ENCODE data around the gene CRYAB.

DNA sequence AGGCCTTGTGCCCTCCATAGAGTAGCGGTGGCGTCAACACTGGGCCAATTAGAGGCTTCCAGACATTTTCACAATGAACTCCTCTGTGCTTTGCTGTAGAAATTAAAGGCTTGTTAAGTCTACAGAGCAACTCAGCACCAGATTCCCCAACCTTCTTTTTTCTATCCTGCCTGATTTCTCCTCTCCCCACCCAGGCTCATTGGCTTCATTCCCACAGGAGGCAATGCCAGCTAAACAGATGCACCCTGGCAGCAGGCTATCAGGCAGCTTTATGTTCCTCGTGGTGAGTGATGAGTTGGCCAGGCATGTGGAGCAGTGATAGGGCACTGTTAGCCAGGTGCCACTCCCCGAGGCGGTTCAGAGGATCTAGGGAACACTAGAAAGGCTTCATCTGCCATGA, 30.4 kb upstream of the CRYAB start:
- no peak for TF ChIP-seq CTCF (IDR thresholded peaks at IDR 0.05)
- TF ChIP-seq EZH2phosphoT487 (IDR thresholded peaks at IDR 0.05) = no peak
- no peak for TF ChIP-seq EZH2 (IDR thresholded peaks at IDR 0.05)
